Measurements from ENCODE around the gene CMSS1. TPM values are rescaled to one million over a fixed set of nuclear protein-coding genes. Genes with fewer than 3 reads are reported as not detected.

CMSS1 gene
- total RNA-seq, 2 experiments from 2014 or later: 95.8 to 106 TPM

GRCh38 chr3:99882436-99883137, 64.9 kb downstream of the CMSS1 start:
- H3K27me3 Mint-ChIP-seq (ENCODE audit: low read depth): no peaks in the 10 kb centered on the region
- CTCF ChIA-PET: no interaction called here
- no peak overlapping the region for H3K27ac Mint-ChIP-seq
- intact Hi-C loops (cut with micrococcal nuclease): no loop called here
- peaks cover 21% of the 10 kb centered on the region for H3K4me1 Mint-ChIP-seq (ENCODE audit: low read depth)
- no peak for DNase-seq
- H3K9me3 Mint-ChIP-seq: no peaks in the 10 kb centered on the region
- H3K36me3 Mint-ChIP-seq (ENCODE audit: low read depth): peaks cover 9% of the 10 kb centered on the region
- no peak overlapping the region for H3K4me3 Mint-ChIP-seq

GRCh38 chr3:99883138-99883461, 65.4 kb downstream of the CMSS1 start:
- H3K9me3 Mint-ChIP-seq: no peaks in the 10 kb centered on the region
- no peak overlapping the region for H3K4me3 Mint-ChIP-seq
- H3K27me3 Mint-ChIP-seq (ENCODE audit: low read depth): no peaks in the 10 kb centered on the region
- peaks cover 9% of the 10 kb centered on the region for H3K36me3 Mint-ChIP-seq (ENCODE audit: low read depth)
- H3K27ac Mint-ChIP-seq: no peak overlapping the region
- no peak for DNase-seq
- CTCF ChIA-PET: no interaction called here
- peaks cover 20% of the 10 kb centered on the region for H3K4me1 Mint-ChIP-seq (ENCODE audit: low read depth)
- intact Hi-C loops (cut with micrococcal nuclease): no loop called here

GRCh38 chr3:99883693-99884092, 66.0 kb downstream of the CMSS1 start:
- Mint-ChIP-seq H3K36me3 (ENCODE audit: low read depth) (peaks cover 9% of the 10 kb centered on the region), H3K4me3 (no peak overlapping the region), H3K27ac (no peak overlapping the region), H3K4me1 (ENCODE audit: low read depth) (peaks cover 19% of the 10 kb centered on the region), H3K27me3 (ENCODE audit: low read depth) (no peaks in the 10 kb centered on the region), H3K9me3 (no peaks in the 10 kb centered on the region)
- DNase-seq: no peak
- intact Hi-C loops (cut with micrococcal nuclease): no loop called here
- CTCF ChIA-PET: no interaction called here

GRCh38 chr3:99884484-99884883, 66.8 kb downstream of the CMSS1 start:
- no peak overlapping the region for H3K27ac Mint-ChIP-seq
- H3K4me3 Mint-ChIP-seq: no peak overlapping the region
- CTCF ChIA-PET: no interaction called here
- no peaks in the 10 kb centered on the region for H3K9me3 Mint-ChIP-seq
- H3K36me3 Mint-ChIP-seq (ENCODE audit: low read depth): peaks cover 9% of the 10 kb centered on the region
- DNase-seq: no peak
- H3K27me3 Mint-ChIP-seq (ENCODE audit: low read depth): no peaks in the 10 kb centered on the region
- peaks cover 19% of the 10 kb centered on the region for H3K4me1 Mint-ChIP-seq (ENCODE audit: low read depth)
- intact Hi-C loops (cut with micrococcal nuclease): no loop called here

- Mint-ChIP-seq H3K4me3 (no peak overlapping the region), H3K36me3 (ENCODE audit: low read depth) (peaks cover 9% of the 10 kb centered on the region), H3K4me1 (ENCODE audit: low read depth) (peaks cover 19% of the 10 kb centered on the region), H3K27me3 (ENCODE audit: low read depth) (no peaks in the 10 kb centered on the region), H3K27ac (no peak overlapping the region), H3K9me3 (no peaks in the 10 kb centered on the region)
- DNase-seq: no peak
- CTCF ChIA-PET: no interaction called here
- intact Hi-C loops (cut with micrococcal nuclease): no loop called here
Measured at GRCh38 chr3:99885085-99885484, 67.4 kb downstream of the CMSS1 start.

- Mint-ChIP-seq H3K36me3 (ENCODE audit: low read depth) (peaks cover 9% of the 10 kb centered on the region), H3K4me3 (no peak overlapping the region), H3K9me3 (no peaks in the 10 kb centered on the region), H3K27me3 (ENCODE audit: low read depth) (no peaks in the 10 kb centered on the region), H3K27ac (no peak overlapping the region), H3K4me1 (ENCODE audit: low read depth) (peaks cover 19% of the 10 kb centered on the region)
- CTCF ChIA-PET: interaction anchor here (0.5 kb wide), 1 partner anchor 54 kb away, joined by 4 read pairs; no protein-coding TSS in a partner anchor
- DNase-seq: no peak
- intact Hi-C loops (cut with micrococcal nuclease): no loop called here
Measured at GRCh38 chr3:99885851-99886250, 68.2 kb downstream of the CMSS1 start.

- Mint-ChIP-seq H3K9me3 (no peaks in the 10 kb centered on the region), H3K36me3 (ENCODE audit: low read depth) (peaks cover 8% of the 10 kb centered on the region), H3K27ac (no peak overlapping the region), H3K4me1 (ENCODE audit: low read depth) (peaks cover 14% of the 10 kb centered on the region), H3K27me3 (ENCODE audit: low read depth) (no peaks in the 10 kb centered on the region), H3K4me3 (no peak overlapping the region)
- no peak for DNase-seq
- intact Hi-C loops (cut with micrococcal nuclease): no loop called here
- CTCF ChIA-PET: interaction anchor here (0.6 kb wide), 1 partner anchor 370 kb away, joined by 3 read pairs; no protein-coding TSS in a partner anchor
Measured at GRCh38 chr3:99891610-99892285, 74.1 kb downstream of the CMSS1 start.

GRCh38 chr3:99892332-99892731, 74.7 kb downstream of the CMSS1 start:
- H3K27ac Mint-ChIP-seq: no peak overlapping the region
- intact Hi-C loops (cut with micrococcal nuclease): no loop called here

GRCh38 chr3:99895131-99895696, 77.6 kb downstream of the CMSS1 start:
- H3K4me1 Mint-ChIP-seq (ENCODE audit: low read depth): peaks cover 14% of the 10 kb centered on the region
- no peaks in the 10 kb centered on the region for H3K9me3 Mint-ChIP-seq
- DNase-seq: no peak
- peaks cover 8% of the 10 kb centered on the region for H3K36me3 Mint-ChIP-seq (ENCODE audit: low read depth)
- H3K27me3 Mint-ChIP-seq (ENCODE audit: low read depth): no peaks in the 10 kb centered on the region
- no peak overlapping the region for H3K4me3 Mint-ChIP-seq
- no peak overlapping the region for H3K27ac Mint-ChIP-seq
- intact Hi-C loops (cut with micrococcal nuclease): no loop called here
- CTCF ChIA-PET: interaction anchor here (0.5 to 0.7 kb wide), 2 partner anchors 74 to 218 kb away, joined by 3 to 4 read pairs; no protein-coding TSS in a partner anchor

More at GRCh38 chr3:99892332-99892731, 74.7 kb downstream of the CMSS1 start:
- Mint-ChIP-seq H3K4me3 (no peak overlapping the region), H3K4me1 (ENCODE audit: low read depth) (peaks cover 14% of the 10 kb centered on the region), H3K27me3 (ENCODE audit: low read depth) (no peaks in the 10 kb centered on the region), H3K36me3 (ENCODE audit: low read depth) (peaks cover 6% of the 10 kb centered on the region), H3K9me3 (no peaks in the 10 kb centered on the region)
- CTCF ChIA-PET: no interaction called here
- peak; percentile 5 for DNase-seq

- DNase-seq: no peak
- Mint-ChIP-seq H3K27ac (peak overlapping the region; percentile 26), H3K4me3 (no peak overlapping the region), H3K9me3 (no peaks in the 10 kb centered on the region), H3K4me1 (ENCODE audit: low read depth) (peaks cover 14% of the 10 kb centered on the region), H3K27me3 (ENCODE audit: low read depth) (no peaks in the 10 kb centered on the region), H3K36me3 (ENCODE audit: low read depth) (peaks cover 8% of the 10 kb centered on the region)
- CTCF ChIA-PET: interaction anchor here (0.6 kb wide), 1 partner anchor 410 kb away, joined by 3 read pairs; no protein-coding TSS in a partner anchor
- intact Hi-C loops (cut with micrococcal nuclease): no loop called here
Measured at GRCh38 chr3:99895703-99896441, 78.2 kb downstream of the CMSS1 start.

- H3K4me3 Mint-ChIP-seq: no peak overlapping the region
- no peaks in the 10 kb centered on the region for H3K9me3 Mint-ChIP-seq
- intact Hi-C loops (cut with micrococcal nuclease): no loop called here
- no peaks in the 10 kb centered on the region for H3K27me3 Mint-ChIP-seq (ENCODE audit: low read depth)
- CTCF ChIA-PET: no interaction called here
- H3K4me1 Mint-ChIP-seq (ENCODE audit: low read depth): peaks cover 17% of the 10 kb centered on the region
- H3K27ac Mint-ChIP-seq: no peak overlapping the region
- DNase-seq: no peak
- peaks cover 8% of the 10 kb centered on the region for H3K36me3 Mint-ChIP-seq (ENCODE audit: low read depth)
Measured at GRCh38 chr3:99896482-99896881, 78.8 kb downstream of the CMSS1 start.

- Mint-ChIP-seq H3K27ac (no peak overlapping the region), H3K4me3 (no peak overlapping the region), H3K36me3 (ENCODE audit: low read depth) (peaks cover 8% of the 10 kb centered on the region), H3K9me3 (no peaks in the 10 kb centered on the region), H3K27me3 (ENCODE audit: low read depth) (no peaks in the 10 kb centered on the region), H3K4me1 (ENCODE audit: low read depth) (peaks cover 22% of the 10 kb centered on the region)
- DNase-seq: no peak
- intact Hi-C loops (cut with micrococcal nuclease): no loop called here
- CTCF ChIA-PET: no interaction called here
Measured at GRCh38 chr3:99899603-99900002, 81.9 kb downstream of the CMSS1 start.

Measured in activated naive CD4-positive, alpha-beta T cell treated with anti-CD3 and anti-CD28 coated beads for 36 hours (primary cell).